ENCODE results near the gene OR6K6. TPM values are rescaled to one million over a fixed set of nuclear protein-coding genes. Genes with fewer than 3 reads are reported as not detected.

Gene OR6K6, protein sequence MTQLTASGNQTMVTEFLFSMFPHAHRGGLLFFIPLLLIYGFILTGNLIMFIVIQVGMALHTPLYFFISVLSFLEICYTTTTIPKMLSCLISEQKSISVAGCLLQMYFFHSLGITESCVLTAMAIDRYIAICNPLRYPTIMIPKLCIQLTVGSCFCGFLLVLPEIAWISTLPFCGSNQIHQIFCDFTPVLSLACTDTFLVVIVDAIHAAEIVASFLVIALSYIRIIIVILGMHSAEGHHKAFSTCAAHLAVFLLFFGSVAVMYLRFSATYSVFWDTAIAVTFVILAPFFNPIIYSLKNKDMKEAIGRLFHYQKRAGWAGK
- polyA plus RNA-seq (2012; ENCODE audit: insufficient read depth, insufficient read length), result not detected

DNA sequence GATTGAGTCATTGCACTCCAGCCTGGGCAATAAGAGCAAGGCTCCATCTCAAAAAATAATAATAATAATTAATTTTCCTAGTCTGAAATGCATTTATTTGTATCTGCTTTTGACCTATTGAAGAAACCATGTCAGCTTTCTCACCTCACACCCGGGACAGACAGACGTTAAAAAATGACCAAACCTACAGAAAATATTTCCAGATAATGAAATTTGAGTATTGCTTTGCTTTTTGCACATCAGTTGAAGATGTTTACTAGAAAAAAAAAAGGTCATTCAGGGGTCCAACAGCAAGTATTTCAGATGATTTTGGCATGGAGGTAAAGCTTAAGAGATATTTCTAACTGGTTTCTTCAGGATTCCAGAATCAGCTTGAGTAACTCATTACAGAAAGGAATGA lies at the start of gene OR6K6:
TSS of gene OR6K6 (plus strand) at position 301 of the 400 bp plus-strand sequence. CDS start 168 bp downstream, outside the sequence.
- H3K4me3 ChIP-seq (ENCODE audit: low read length), result no peak within 1 kb of the TSS
- no peak for DNase-seq (ENCODE audit: low read depth, low spot score)

DNA sequence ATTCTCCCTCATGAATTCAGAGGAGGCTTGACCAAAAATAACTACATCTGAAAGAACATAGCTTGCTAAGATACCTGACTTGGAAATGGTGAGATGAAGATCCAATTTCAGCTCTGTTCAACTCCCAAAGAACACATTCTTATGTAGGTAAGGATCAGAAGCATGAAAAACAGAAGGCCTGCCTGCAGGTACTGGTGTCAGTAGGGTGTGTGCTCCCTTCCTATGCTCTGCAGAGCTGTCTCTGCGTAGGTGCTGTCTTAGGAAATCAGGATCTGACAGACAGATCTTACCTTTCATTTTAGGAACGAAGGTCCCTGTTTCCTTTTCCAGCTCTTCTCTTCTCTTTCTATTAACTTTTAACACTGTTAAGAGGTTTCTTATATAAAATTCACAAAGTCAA lies 48.4 kb upstream of the OR6K6 start:
- no peak for DNase-seq (ENCODE audit: low read depth, low spot score)
- H3K4me3 ChIP-seq (ENCODE audit: low read length), result no peak overlapping the region

DNA sequence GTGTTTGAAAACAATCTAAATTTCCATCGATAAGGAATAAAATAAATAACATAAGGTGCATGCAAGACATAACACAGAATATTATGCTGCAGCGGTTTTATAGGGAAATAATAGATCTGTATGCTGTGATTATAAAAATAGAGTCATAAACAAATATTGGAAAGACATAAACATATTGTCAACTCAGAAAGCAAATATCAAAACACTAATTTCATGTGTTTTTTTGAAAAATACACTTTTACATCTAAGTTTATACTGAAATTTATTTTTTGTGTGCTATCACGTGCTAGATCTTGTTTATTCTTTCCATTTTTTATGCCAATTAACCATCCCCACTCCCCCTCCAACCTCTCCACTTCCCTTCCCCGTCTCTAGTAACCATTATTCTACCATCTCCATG lies 43.4 kb upstream of the OR6K6 start:
- no peak overlapping the region for H3K4me3 ChIP-seq (ENCODE audit: low read length)

DNA sequence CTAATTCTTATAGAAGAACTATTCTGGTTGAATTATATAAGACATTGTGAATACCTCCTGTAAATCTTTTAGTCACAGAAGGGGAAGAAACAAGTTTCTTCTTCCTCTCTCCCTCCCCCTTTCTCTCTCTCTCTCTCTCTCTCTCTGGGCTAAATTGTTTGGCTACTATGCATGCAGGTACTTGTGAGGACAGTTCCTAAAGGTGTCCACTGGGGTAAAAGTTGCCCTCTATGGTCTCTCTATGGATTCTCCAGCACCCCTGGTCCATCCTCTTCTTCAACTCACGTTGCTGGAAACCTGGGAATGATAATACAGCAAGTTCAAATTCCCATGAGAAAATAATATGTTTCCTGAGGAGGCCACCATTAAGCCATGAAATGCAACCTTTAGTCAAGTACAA lies 39.8 kb upstream of the OR6K6 start:
- no peak for DNase-seq (ENCODE audit: low read depth, low spot score)
- no peak overlapping the region for H3K4me3 ChIP-seq (ENCODE audit: low read length)

More for the DNA sequence above, 43.4 kb upstream of the OR6K6 start:
- no peak for DNase-seq (ENCODE audit: low read depth, low spot score)

DNA sequence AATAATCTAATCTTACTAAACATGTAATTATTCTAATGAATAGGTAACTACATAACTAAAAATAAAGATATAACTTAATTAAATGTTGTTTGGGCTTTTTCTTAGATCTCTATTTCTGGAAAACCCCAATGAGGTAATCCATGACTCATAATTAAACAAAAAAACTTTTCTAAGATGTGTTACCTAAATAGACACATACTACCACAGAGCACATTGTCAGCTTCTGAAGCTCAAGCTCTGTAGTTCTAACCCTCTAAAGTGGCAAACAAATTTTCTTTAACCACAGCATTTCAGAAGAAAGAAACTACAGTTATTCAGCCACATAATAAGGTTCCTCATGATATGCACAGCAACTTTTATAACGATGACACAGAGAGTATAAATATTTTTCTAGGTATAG lies 38.2 kb upstream of the OR6K6 start:
- DNase-seq (ENCODE audit: low read depth, low spot score), result peak; percentile 28
- H3K4me3 ChIP-seq (ENCODE audit: low read length), result no peak overlapping the region

DNA sequence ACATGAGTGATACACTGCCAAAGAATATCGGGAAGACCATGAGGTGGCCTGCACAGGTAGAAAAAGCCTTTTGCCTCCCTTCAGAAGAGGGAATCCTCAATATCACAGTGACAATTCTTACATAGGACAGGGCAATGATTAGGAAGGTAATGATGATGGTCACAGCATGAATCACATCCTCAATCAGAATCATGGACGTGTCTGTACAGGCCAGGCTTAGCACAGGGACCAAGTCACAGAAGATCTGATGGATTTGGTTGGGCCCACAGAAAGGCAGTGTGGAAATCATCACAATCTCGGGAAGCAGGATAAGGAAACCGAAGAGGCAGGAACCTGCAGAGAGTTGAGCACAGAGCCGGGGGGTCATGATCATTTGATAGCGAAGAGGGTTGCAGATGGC lies 37.2 kb upstream of the OR6K6 start:
- H3K4me3 ChIP-seq (ENCODE audit: low read length), result no peak overlapping the region
- no peak for DNase-seq (ENCODE audit: low read depth, low spot score)

DNA sequence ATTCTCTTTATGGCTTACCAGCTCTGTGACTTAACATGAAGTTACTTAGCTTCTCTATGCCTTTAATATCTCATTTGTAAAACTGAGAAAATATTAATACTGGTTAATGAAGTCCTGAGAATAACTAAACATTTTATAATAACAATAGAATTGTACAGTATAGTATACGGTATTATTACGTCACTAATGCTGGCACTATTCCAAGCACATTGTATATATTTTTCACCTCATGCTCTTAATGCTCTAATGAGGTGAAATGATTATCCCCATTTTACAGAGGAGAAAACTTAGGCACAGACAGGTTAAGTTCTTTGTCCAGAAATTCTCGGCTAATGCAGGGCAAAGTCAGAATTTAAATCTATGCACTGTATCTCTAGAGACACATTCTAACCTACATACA lies 34.9 kb upstream of the OR6K6 start:
- H3K4me3 ChIP-seq (ENCODE audit: low read length), result no peak overlapping the region
- no peak for DNase-seq (ENCODE audit: low read depth, low spot score)

DNA sequence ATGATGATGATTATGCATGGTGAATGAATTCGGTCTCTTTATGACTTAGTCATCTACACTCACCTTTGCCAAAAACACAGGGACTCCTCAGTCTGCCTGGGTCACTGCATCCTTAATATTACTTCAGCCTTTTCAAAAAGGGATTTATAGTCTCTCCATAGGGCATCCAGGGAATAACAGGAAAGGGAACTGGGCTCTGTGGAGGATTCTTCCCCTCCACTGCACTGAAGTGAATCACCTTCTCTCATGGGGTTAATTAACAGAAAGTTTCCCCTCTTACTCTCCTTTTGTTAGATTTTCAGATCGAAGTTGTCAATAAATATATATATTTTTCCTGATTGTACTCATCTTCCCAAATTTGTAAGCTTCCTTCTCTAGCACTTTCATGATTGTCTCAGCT lies 33.9 kb upstream of the OR6K6 start, which contains the start of gene OR6K3:
TSS of gene OR6K3 (minus strand) at position 101 of the 400 bp plus-strand sequence. CDS start 2,605 bp downstream, outside the sequence.
- no peak within 1 kb of the TSS for H3K4me3 ChIP-seq (ENCODE audit: low read length)
- no peak for DNase-seq (ENCODE audit: low read depth, low spot score)

DNA sequence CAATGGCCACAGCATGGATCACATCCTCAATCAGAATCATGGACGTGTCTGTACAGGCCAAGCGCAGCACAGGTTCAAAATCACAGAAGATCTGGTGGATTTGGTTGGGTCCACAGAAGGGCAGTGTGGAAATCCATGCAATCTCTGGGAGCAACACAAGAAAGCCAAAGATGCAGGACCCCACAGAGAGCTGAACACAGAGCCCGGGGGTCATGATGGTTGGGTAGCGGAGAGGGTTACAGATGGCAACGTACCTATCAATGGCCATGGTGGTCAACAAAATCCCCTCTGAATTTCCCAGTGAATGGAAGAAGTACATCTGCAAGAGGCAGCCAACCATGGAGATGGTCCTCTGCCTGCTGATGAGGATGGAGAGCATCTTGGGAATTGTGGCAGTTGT lies 30.1 kb upstream of the OR6K6 start:
- no peak for DNase-seq (ENCODE audit: low read depth, low spot score)
- H3K4me3 ChIP-seq (ENCODE audit: low read length), result no peak overlapping the region

DNA sequence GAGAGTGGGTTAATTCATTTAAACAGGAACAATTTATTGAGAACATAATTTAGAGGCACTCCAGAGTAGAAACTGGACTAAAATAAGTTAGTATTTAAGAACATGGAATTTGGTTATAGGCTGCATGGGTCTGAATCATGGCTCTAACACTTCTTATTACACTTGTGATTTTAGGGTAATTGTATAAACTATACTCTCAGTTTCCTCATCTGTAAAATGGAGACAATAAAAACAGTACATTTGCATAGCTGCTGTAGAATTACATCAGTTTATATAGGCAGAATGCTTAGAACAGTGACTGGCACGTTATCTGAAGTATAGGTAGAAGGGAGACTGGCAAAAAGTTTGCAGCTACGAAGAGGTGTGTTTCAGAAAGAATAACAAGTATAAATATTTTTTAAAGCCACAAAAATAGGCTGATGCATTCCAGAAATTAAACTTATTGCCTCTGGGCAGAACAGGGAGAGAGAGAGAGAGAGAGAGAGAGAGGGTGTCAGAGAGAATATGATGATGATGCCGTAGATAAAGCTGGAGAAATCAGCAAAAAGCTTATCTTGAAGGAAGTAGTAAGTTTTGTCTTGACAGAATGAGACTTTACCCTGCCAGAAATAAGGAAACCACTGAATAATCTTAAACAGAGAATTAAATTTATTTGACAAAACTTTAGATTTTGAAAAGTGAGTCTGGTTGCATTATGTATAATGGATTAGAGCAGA lies 25.9 kb upstream of the OR6K6 start:
- no peak overlapping the region for H3K4me3 ChIP-seq (ENCODE audit: low read length)
- no peak for DNase-seq (ENCODE audit: low read depth, low spot score)

DNA sequence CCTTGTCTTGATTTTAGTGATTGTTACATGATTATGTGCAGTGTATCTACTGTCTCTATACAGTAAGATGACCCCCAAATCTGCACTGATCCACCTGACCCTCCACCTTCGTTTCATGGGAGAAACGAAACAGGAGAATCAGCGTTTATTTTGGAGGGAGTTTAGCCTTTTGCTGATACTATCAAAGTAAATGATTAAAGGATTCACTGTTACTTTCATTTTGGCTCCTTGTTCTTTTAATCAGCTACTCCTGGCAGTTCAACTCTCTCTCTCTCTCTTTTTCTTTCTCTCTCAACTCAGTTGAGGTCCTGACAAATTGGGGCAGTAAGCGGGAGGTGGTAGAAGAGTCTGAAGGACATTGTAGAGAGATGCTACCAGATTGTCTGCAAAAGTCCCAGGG lies 24.1 kb upstream of the OR6K6 start:
- H3K4me3 ChIP-seq (ENCODE audit: low read length), result no peak overlapping the region

DNA sequence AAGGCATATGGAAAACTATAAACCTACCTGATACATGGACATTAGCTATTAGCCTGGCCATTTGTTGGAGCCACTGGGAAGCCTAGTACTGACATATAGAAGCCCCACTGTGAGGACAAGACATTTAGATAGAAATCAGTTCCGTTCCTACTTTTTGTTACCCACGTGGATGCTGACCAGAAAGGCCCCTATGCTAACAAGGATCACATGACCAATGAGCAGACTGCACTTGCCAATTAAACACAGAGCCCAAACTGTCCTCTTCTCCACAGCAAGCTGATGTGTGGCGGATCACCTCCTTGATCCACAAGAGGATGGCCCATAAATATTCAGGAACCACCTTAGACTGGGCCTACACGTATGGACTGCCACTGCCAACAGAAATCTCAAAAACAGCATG lies 22.8 kb upstream of the OR6K6 start:
- no peak for DNase-seq (ENCODE audit: low read depth, low spot score)
- no peak overlapping the region for H3K4me3 ChIP-seq (ENCODE audit: low read length)

More for the DNA sequence above, 24.1 kb upstream of the OR6K6 start:
- no peak for DNase-seq (ENCODE audit: low read depth, low spot score)

DNA sequence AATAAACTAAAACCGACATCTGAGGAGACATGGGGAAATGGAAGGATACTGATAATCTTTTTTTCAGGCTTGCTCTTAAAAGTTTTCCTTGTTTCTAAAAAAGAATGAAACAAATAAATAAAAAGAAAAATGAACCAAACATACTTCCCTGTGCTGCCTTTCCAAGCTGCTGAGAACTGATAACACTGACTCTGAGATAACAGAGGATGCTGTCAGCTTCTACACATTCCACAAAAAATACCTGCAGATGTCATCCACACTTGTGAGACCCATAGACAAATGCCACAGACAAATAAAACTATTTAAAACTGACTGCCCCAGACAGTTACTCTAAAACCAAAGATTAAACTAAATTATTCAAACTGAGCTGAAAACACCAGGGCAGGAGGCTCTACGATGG lies 22.0 kb upstream of the OR6K6 start:
- no peak for DNase-seq (ENCODE audit: low read depth, low spot score)
- no peak overlapping the region for H3K4me3 ChIP-seq (ENCODE audit: low read length)

DNA sequence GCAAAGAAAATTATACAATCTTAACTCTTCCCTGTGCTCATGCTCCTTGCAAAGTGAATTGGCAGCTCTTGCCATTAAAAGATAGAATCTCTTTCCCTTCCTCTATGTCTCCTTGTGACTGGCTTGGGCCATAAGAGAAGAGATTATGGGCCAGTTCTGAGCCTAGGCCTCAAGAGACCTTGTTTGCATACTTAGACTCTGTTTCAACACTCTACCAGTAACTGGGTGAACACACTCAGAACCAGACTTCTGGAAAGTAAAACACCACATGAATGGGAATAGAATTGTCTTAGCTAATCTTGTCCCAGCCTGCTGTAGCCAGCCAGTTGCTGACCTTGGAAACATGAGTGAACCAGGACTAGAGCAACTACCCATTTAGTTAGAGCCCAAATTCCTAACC lies 18.7 kb upstream of the OR6K6 start:
- H3K4me3 ChIP-seq (ENCODE audit: low read length), result no peak overlapping the region
- no peak for DNase-seq (ENCODE audit: low read depth, low spot score)

DNA sequence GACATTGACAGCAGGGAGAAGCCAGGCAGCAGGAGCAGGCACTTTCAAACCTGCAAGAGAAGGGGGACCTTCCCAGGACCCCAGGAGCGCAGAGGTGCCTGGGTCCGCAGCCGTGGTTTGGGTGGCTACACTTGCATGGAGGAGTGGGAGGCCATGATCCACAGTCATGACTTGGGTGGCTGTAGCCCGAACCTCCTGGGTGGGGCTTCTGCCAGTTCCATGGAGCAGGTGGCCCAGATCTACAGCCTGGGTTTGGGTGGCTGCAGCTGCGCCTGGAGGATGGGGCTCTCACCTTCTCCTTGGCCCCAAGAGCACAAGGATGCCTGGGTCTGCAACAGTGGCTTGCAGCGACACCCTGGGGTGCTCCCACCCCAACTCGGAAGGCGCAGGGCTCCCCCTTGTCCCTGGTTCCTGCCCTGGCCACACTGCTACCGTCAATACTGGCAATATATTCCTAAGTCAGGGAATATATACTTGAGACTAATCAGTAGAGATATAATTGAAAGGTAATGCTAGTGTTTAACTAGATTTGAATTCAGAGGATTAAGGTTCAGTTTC lies 2.3 kb upstream of the OR6K6 start:
- H3K4me3 ChIP-seq (ENCODE audit: low read length), result no peak overlapping the region

DNA sequence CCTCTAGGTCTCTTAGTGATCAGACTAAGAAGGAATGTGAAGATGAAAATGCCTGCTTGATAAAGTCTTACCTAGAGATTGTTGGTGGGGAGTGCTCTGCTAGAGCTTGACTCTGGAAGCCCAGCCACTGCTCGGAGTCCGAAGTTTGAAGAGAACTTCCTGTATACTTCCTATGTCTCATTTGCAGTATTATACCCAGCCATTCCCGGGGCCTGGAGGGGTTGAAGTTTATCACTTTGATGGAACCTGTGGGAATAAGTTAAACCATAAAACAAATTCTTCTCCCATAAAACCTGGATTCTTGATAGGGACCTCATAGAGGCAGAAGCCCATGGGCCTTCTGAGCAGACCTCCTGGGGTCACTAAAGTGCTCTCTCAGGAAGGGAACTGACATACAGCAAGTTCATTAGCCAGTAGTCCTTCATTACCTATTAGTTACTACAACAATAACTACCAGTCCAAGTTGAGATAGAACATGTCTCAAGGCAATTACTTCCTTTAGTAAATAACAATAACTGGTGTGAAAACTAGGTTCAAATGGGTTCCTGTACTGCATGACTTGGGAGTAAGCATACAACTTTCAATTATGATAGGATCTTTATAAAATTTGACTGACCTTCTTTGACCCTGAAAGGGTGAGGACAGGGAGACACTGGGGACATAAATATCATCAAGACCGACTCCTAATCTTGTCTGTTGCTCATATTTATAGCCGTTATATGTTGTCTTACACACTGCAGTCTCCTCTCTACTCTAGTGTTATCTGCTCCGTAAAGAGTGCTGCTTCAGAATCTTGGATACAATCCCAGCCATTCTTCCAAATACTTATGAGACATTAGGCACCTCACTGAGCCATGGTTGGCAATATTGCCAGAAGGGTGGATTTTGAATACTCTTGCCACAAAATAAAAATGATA lies 17.7 kb downstream of the OR6K6 start, which contains the start of gene OR6N1:
TSS of gene OR6N1 (minus strand) at position 246 of the 917 bp plus-strand sequence. CDS start 5,513 bp downstream, outside the sequence.
- no peak for DNase-seq (ENCODE audit: low read depth, low spot score)

More for the DNA sequence above, 2.3 kb upstream of the OR6K6 start:
- no peak for DNase-seq (ENCODE audit: low read depth, low spot score)

DNA sequence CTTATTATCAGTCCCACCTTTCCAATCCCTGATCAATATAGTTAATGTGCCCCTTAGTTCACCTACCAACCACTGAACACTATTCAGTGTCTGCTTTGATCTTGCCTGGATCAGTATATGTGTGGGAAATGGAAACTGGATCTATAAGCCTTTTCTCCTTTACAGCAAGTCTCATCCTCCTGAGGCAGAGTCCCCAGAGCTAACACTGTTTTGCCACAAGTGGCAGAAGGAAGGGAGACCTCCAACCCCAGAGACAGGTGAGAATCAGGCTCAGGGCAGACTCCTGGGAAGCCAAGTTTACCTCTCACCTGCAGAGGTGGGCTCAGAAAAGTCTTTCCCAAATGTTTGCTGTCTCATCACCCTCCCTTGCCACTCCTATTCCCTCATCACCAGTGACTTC lies 26.6 kb downstream of the OR6K6 start, which contains the start of gene OR6N2:
TSS of gene OR6N2 (minus strand) at position 101 of the 400 bp plus-strand sequence. CDS start 3,569 bp downstream, outside the sequence.
- no peak within 1 kb of the TSS for H3K4me3 ChIP-seq (ENCODE audit: low read length)
- DNase-seq (ENCODE audit: low read depth, low spot score), result no peak

More for the DNA sequence above, 17.7 kb downstream of the OR6K6 start, which contains the start of gene OR6N1:
- no peak within 1 kb of the TSS for H3K4me3 ChIP-seq (ENCODE audit: low read length)

DNA sequence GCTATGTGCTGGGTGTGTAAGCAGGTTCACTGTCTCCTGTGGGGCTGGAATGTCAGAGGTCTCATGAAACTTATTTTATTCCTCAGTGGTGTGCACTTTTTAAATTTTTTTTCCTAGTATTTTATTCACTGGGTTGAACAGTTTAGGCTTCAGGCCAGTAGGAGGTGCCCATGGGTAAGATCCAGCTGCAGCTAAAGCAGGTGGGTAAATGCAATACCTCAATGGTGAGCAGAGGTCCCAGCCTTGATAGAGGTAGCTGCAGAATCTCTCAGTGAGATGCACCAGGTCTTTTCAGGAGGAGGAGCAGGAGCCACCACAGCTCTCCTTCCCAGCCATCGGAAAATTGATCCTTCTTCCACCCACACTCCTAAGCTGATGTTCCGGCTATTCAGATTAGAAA lies 39.1 kb downstream of the OR6K6 start:
- no peak overlapping the region for H3K4me3 ChIP-seq (ENCODE audit: low read length)
- DNase-seq (ENCODE audit: low read depth, low spot score), result peak; percentile 18

DNA sequence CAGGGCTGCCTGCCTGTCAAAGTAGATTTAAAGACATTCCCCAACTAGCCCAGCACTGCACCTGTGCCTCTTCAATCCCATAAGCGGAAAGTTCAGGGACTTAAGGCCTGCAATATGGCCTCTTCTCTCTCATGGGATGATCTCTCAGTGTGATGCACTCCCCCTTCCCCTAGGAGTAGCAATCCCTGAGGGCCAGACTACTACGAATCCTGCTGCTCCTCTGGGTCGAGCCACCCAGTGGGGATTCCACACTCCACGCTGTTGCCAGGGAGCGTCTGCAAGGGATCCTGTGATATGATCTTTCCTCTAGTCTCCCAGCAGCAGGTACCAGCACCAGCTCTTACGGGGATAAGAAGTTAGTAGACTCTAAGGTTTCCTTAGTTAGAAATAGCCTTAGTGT lies 39.7 kb downstream of the OR6K6 start:
- DNase-seq (ENCODE audit: low read depth, low spot score), result no peak
- no peak overlapping the region for H3K4me3 ChIP-seq (ENCODE audit: low read length)

All from Jurkat, Clone E6-1 (cell line).